Pancreas (tissue), 10 donors: ENCODE data around the gene DPM3. TPM values are rescaled to one million over a fixed set of nuclear protein-coding genes. Genes with fewer than 3 reads are reported as not detected.

Experiments used
- ATAC-seq, 4 donors: fragments of 200-7000 bp; cut with Tn5 transposase; one replicate each; pipeline versions ENCODE4 v1.8.0 to v1.9.1; 2020; ENCODE audit warnings: mild to moderate bottlenecking in 4 of 4, moderate library complexity in 4 of 4
- DNase-seq, 6 donors: peaks; one replicate each; pipeline ENCODE4 v3.0.0-alpha.2; 2020
- FAIRE-seq: peaks from 2 replicates; lab custom pipeline; 2012; peaks lifted over from hg19 to GRCh38; lab: Jason Lieb, UNC
- H3K27ac ChIP-seq, 4 donors: fragments of 200-600 bp; sonication (generic); 1 replicate in 3 of 4; 2 replicates in 1 of 4; pipeline versions ENCODE4 v1.5.0 to v1.8.0; 2020
- H3K27me3 ChIP-seq, 4 donors: fragments of 200-600 bp; one replicate each; pipeline ENCODE4 v1.8.0; 2021
- H3K36me3 ChIP-seq, 3 donors: fragments of 200-600 bp; sonication (generic) in 1 of 3; one replicate each; pipeline versions ENCODE4 v1.5.0 to v1.8.0; 2020 to 2021
- H3K4me1 ChIP-seq, 3 donors: fragments of 200-600 bp; one replicate each; pipeline ENCODE4 v1.8.0; 2021
- H3K4me3 ChIP-seq, 4 donors: fragments of 200-600 bp; sonication (generic) in 2 of 4; one replicate each; pipeline versions ENCODE4 v1.5.0 to v1.8.0; 2020 to 2021
- H3K9me3 ChIP-seq, 4 donors: fragments of 200-600 bp; one replicate each; pipeline ENCODE4 v1.8.0; 2021
- WGBS, 2 donors: extraction: QIAGEN DNeasy Blood & Tissue Kit; methylation state at CpG; one replicate each; pipeline ENCODE4 v1.1.7; 2013; 5-methylcytosine and 5-hydroxymethylcytosine counted together
- intact Hi-C, 3 donors: fragments of 100-400 bp; cut with DNase I; formaldehyde crosslinking; loops; one replicate each; pipeline versions ENCODE4 v1.11.1 to v1.14.2; 2022
- polyA plus RNA-seq, 2 donors: library from polyadenylated mRNA; stranded (reverse); fragments of 200-250 nt; gene quantifications; one replicate each; pipeline ENCODE4 v1.2.3, GENCODE V29; 2013
- total RNA-seq, 6 donors: library from RNA; stranded (reverse); fragmentation: NEBNext Ultra II Directional in 4 of 6; extraction: Animal tissue kit (Norgen Biotek cat#: 25700) in 4 of 6; gene quantifications; one replicate each; pipeline versions ENCODE4 v1.2.1 to v1.2.4, GENCODE V29; 2021 to 2023
- TF ChIP-seq, protein P1 (sequence below), 4 donors: fragments of 200-600 bp; sonication (generic) in 3 of 4; IDR thresholded peaks; one replicate each; pipeline versions ENCODE4 v1.5.0 to v1.8.0; 2021; ENCODE audit warnings: antibody characterized with exemption in 4 of 4
- donor health status: healthy with polysubstance abuse.
- donor health status: DM: no; HTN: no; CAD: no; lungs with moderate emphysema.
- donor health status: DM: no; HTN: no; CAD: no.
- donor health status: control.
- donor health status: control.
- donor health status: Bipolar disorder and iron deficiency.
- donor health status: DM: yes; HTN: yes; CAD: no.
- donor health status: DM: no; HTN: no; CAD: no.
- donor health status: DM: no; HTN: no; CAD: no.
- donor health status: DM: yes; HTN: yes; CAD: no.

DPM3 gene
- total and polyA plus RNA-seq, 8 donors: 39.4 to 227 (median 43.5) TPM

DNA sequence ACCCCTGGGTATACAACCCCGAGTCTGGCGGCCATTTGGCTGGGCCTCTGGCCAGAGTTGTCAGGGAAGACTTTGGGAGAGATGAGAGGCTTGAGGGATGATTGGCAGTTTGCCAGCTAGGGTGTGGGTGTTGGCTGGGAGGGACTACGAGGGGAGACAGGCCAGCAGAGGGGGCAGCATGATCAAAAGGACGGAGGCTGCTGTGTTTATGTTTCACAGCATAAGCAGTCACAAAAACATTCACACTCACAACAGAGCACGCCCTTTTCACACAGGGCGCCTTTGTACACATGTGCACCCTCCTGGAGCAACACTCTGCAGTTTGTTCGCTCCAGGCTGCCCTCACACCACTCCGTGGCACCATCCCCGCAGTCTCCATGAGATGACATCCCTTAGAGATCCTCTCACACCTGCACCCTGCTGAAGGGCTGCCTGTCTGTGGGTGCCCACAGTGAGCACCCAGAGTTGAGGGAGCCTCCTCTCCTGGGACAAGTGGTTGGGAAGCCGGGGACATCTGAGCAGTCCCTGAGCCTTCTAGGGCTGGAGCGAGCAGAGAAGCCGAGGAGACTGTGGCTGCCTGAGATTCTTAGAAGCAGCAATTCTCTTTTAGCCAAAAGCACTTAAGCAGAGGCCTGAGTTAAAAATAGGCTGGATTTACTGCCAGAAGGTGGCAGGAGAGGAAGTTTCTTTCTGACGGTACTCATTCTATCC lies 46.3 kb downstream of the DPM3 start:
- intact Hi-C loops: loop anchor here in 1 of 3 donors (5.0 kb wide), 1 partner anchor 73 kb away; no protein-coding TSS in a partner anchor
- FAIRE-seq (no peak), ATAC-seq (peak; percentile 25 to 68 (median 60)), DNase-seq (peak in 3 of 6 donors; percentile 29 to 46 (median 41))
- TF ChIP-seq, protein P1, sequence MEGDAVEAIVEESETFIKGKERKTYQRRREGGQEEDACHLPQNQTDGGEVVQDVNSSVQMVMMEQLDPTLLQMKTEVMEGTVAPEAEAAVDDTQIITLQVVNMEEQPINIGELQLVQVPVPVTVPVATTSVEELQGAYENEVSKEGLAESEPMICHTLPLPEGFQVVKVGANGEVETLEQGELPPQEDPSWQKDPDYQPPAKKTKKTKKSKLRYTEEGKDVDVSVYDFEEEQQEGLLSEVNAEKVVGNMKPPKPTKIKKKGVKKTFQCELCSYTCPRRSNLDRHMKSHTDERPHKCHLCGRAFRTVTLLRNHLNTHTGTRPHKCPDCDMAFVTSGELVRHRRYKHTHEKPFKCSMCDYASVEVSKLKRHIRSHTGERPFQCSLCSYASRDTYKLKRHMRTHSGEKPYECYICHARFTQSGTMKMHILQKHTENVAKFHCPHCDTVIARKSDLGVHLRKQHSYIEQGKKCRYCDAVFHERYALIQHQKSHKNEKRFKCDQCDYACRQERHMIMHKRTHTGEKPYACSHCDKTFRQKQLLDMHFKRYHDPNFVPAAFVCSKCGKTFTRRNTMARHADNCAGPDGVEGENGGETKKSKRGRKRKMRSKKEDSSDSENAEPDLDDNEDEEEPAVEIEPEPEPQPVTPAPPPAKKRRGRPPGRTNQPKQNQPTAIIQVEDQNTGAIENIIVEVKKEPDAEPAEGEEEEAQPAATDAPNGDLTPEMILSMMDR (IDR thresholded peaks at IDR 0.05): peak in 3 of 4 donors; percentile 14 to 23 (median 15)
- no peaks in the 10 kb centered on the region for H3K9me3 ChIP-seq
- H3K27ac ChIP-seq: no peak overlapping the region
- H3K4me3 ChIP-seq: no peak overlapping the region
- WGBS, 2 donors: 30 to 37% methylated on average over 13 of the region's 13 CpGs
- H3K36me3 ChIP-seq: no peaks in the 10 kb centered on the region
- H3K27me3 ChIP-seq: no peaks in the 10 kb centered on the region
- H3K4me1 ChIP-seq: peaks cover 0 to 4% (median 0%) of the 10 kb centered on the region in 3 donors

DNA sequence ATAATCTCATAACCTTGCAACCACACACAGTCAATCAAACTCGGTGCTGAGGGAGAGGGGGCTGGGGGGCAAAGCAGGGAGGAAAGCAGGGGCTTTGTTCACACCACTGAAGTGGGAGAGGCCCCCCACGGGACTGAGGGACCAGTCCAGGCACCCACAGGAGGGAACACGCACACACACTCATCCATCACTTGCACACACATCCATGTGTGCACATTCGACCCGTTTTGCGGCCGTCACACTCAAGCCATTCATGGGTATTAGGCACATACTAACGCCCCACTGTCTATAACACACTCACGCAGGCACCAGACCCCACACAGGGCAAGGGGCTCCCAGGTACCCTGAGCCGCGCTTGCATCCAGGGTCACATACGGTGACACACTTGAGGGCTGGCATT lies 47.7 kb downstream of the DPM3 start:
- ATAC-seq: no peak
- Histone ChIP-seq H3K36me3 (no peaks in the 10 kb centered on the region), H3K27me3 (no peaks in the 10 kb centered on the region), H3K9me3 (no peaks in the 10 kb centered on the region), H3K4me1 (peaks cover 0 to 4% (median 0%) of the 10 kb centered on the region in 3 donors), H3K27ac (no peak overlapping the region), H3K4me3 (no peak overlapping the region)
- intact Hi-C loops: loop anchor here in 1 of 3 donors (5.0 kb wide), 1 partner anchor 75 kb away; no protein-coding TSS in a partner anchor
- FAIRE-seq: no peak
- DNase-seq: peak in 1 of 6 donors; percentile 40
- TF ChIP-seq, protein P1 (IDR thresholded peaks at IDR 0.05): no peak
- WGBS, 2 donors: 69 to 81% methylated on average over 12 of the region's 12 CpGs

DNA sequence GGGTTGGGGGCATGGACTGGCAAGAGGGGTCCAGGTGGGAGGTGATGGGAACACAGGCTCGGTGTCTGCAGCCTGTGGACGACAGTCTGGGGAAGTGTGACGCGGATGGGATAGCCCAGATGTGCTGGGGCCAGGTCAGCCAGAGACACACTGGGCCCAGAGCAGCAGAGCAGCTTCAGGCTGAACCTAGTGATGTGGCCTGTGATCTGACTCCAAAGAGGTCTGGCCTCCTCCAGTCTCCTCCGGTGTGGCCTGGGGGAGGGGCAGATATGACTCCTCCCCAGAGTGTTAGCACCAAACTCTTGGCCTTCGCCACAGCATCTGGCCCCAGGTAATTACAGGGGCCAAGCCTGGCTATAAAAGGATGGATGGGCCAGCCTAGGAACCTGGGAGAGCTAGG lies 48.2 kb downstream of the DPM3 start:
- 54 to 74% methylated on average over 6 of the region's 6 CpGs for WGBS, 2 donors
- peak in 1 of 6 donors; percentile 45 for DNase-seq

DNA sequence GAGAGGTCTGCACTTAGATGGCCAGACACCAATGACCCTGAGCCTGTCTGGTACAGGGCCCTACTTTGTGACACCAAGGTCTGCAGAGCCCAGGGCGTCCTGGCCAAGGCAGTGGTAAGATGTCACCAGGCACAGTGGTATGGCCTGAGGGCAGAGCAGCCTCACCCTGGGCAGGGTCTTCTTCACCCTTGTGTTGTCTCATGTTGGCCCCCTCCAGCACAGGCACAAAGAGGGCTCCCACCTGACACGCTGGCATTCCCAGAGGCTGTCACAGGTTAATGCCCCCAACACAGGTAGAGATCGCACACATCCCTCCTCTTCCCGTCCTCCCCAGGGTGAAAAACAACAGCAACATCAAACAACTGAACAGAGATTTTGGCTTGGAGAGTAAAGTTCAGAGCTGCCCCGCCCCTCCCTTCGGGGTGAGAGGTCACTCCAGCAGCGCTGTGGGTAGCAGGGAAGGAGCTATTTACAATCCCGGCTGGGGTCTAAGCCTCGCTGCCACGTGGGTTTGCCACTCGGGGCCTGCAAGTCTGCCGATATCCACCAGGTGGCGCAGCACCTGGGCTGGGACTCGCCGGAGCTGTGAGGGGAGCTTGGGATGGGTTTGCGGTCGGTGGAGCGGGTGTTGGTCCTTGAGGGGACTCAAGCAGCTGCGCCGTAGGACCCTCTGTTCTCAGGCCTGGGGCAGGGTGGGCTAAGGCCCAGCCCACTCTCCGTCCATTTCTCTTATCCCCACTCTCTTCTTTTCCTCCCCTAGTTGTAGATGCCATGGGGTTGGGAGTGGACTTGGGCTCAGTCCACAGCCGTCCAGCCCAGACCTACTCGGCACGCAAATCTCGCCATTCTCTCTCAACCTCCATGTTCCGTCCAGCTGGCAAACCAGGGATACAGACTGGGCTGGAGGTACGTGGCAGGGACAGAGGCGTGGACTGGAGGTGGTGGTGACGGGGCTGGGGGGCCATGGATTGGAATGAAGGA lies 49.0 kb downstream of the DPM3 start:
- no peak for FAIRE-seq
- WGBS, 2 donors: 14% methylated on average over 29 of the region's 29 CpGs
- Histone ChIP-seq H3K9me3 (no peaks in the 10 kb centered on the region), H3K4me1 (peaks cover 0 to 4% (median 0%) of the 10 kb centered on the region in 3 donors), H3K27ac (no peak overlapping the region), H3K36me3 (no peaks in the 10 kb centered on the region), H3K27me3 (no peaks in the 10 kb centered on the region), H3K4me3 (no peak overlapping the region)
- TF ChIP-seq, protein P1 (IDR thresholded peaks at IDR 0.05): peak; percentile 94 to 99 (median 96)
- peak in 5 of 6 donors; percentile 58 to 94 (median 84) for DNase-seq
- peak; percentile 77 to 86 (median 84) for ATAC-seq
- intact Hi-C loops: loop anchor here in 2 of 3 donors (2.0 to 5.0 kb wide), 2 partner anchors 75 to 76 kb away; no protein-coding TSS in a partner anchor

More for the DNA sequence above, 48.2 kb downstream of the DPM3 start:
- Histone ChIP-seq H3K4me3 (no peak overlapping the region), H3K27ac (no peak overlapping the region), H3K9me3 (no peaks in the 10 kb centered on the region), H3K4me1 (peaks cover 0 to 4% (median 0%) of the 10 kb centered on the region in 3 donors), H3K36me3 (no peaks in the 10 kb centered on the region), H3K27me3 (no peaks in the 10 kb centered on the region)
- TF ChIP-seq, protein P1 (IDR thresholded peaks at IDR 0.05): no peak
- intact Hi-C loops: loop anchor here in 1 of 3 donors (5.0 kb wide), 1 partner anchor 75 kb away; no protein-coding TSS in a partner anchor
- FAIRE-seq: no peak
- no peak for ATAC-seq

Other genes starting within 250 kb of the DPM3 start
- 10 to 100 TPM; 12.4 to 23.3 (median 16.8) TPM for gene PMVK, start 203.8 kb downstream of the DPM3 start, total RNA-seq
- gene PMVK, start 203.8 kb downstream of the DPM3 start, polyA plus RNA-seq: 10 to 100 TPM; 15.9 to 32.4 TPM
- gene PBXIP1, start 184.4 kb downstream of the DPM3 start, total RNA-seq: 10 to 100 TPM; 15.6 to 53.1 (median 24.9) TPM
- 10 to 100 TPM; 29.5 to 45.4 TPM for gene PBXIP1, start 184.4 kb downstream of the DPM3 start, polyA plus RNA-seq
- gene PYGO2, start 178.7 kb downstream of the DPM3 start, total RNA-seq: 10 to 100 TPM in 3 of 6 donors, 1 to 10 TPM in 3; 8.1 to 18.3 (median 9.9) TPM
- 10 to 100 TPM; 13.3 to 19.5 TPM for gene PYGO2, start 178.7 kb downstream of the DPM3 start, polyA plus RNA-seq
- 10 to 100 TPM; 32.3 to 53.4 (median 40.7) TPM for gene SHC1, start 169.8 kb downstream of the DPM3 start, total RNA-seq
- 10 to 100 TPM; 37.4 to 47.6 TPM for gene SHC1, start 169.8 kb downstream of the DPM3 start, polyA plus RNA-seq
- gene CKS1B, start 165.8 kb downstream of the DPM3 start, total RNA-seq: 10 to 100 TPM in 3 of 6 donors, 1 to 10 TPM in 3; 6.7 to 12.0 (median 10.2) TPM
- 10 to 100 TPM in 1 of 2 donors, 1 to 10 TPM in 1; 6.7 to 19.5 TPM for gene CKS1B, start 165.8 kb downstream of the DPM3 start, polyA plus RNA-seq
- 10 to 100 TPM in 4 of 6 donors, 1 to 10 TPM in 2; 8.3 to 14.1 (median 11.9) TPM for gene FLAD1, start 157.2 kb downstream of the DPM3 start, total RNA-seq
- gene FLAD1, start 157.2 kb downstream of the DPM3 start, polyA plus RNA-seq: 10 to 100 TPM; 22.6 to 28.6 TPM
- gene LENEP, start 146.9 kb downstream of the DPM3 start, total RNA-seq: under 1 TPM in 1 of 6 donors, not detected in 5; 0.29 TPM
- gene LENEP, start 146.9 kb downstream of the DPM3 start, polyA plus RNA-seq: not detected
- gene ZBTB7B, start 137.7 kb downstream of the DPM3 start, total RNA-seq: 10 to 100 TPM; 24.5 to 38.4 (median 37.2) TPM
- gene ZBTB7B, start 137.7 kb downstream of the DPM3 start, polyA plus RNA-seq: 10 to 100 TPM; 19.8 to 31.8 TPM
- gene DCST2, start 106.8 kb downstream of the DPM3 start, total RNA-seq: under 1 TPM; 0.12 to 0.94 (median 0.22) TPM
- 1 to 10 TPM; 3.9 to 5.1 TPM for gene DCST2, start 106.8 kb downstream of the DPM3 start, polyA plus RNA-seq
- gene DCST1, start 106.7 kb downstream of the DPM3 start, total RNA-seq: under 1 TPM in 1 of 6 donors, not detected in 5; 0.14 TPM
- not detected for gene DCST1, start 106.7 kb downstream of the DPM3 start, polyA plus RNA-seq
- gene ADAM15, start 89.2 kb downstream of the DPM3 start, total RNA-seq: 10 to 100 TPM; 23.7 to 37.6 (median 33.2) TPM
- 100 to 1,000 TPM; 114 to 125 TPM for gene ADAM15, start 89.2 kb downstream of the DPM3 start, polyA plus RNA-seq
- gene EFNA4, start 76.8 kb downstream of the DPM3 start, total RNA-seq: 1 to 10 TPM; 2.1 to 5.6 (median 3.1) TPM
- 1 to 10 TPM; 6.0 to 6.2 TPM for gene EFNA4, start 76.8 kb downstream of the DPM3 start, polyA plus RNA-seq
- 1 to 10 TPM in 2 of 6 donors, under 1 TPM in 4; 0.52 to 1.2 (median 0.70) TPM for gene EFNA3, start 61.7 kb downstream of the DPM3 start, total RNA-seq
- under 1 TPM; 0.72 to 0.99 TPM for gene EFNA3, start 61.7 kb downstream of the DPM3 start, polyA plus RNA-seq
- 10 to 100 TPM; 19.5 to 45.9 (median 30.4) TPM for gene EFNA1, start 12.7 kb downstream of the DPM3 start, total RNA-seq
- 10 to 100 TPM; 47.9 to 91.7 TPM for gene EFNA1, start 12.7 kb downstream of the DPM3 start, polyA plus RNA-seq
- 10 to 100 TPM; 18.7 to 33.3 (median 26.2) TPM for gene SLC50A1, start 4.7 kb downstream of the DPM3 start, total RNA-seq
- 10 to 100 TPM; 32.8 to 33.0 TPM for gene SLC50A1, start 4.7 kb downstream of the DPM3 start, polyA plus RNA-seq
- 100 to 1,000 TPM in 4 of 6 donors, 10 to 100 TPM in 2; 91.8 to 119 (median 102) TPM for gene KRTCAP2, start 32.8 kb upstream of the DPM3 start, total RNA-seq
- gene KRTCAP2, start 32.8 kb upstream of the DPM3 start, polyA plus RNA-seq: 100 to 1,000 TPM; 182 to 238 TPM
- under 1 TPM; 0.19 to 0.59 (median 0.33) TPM for gene TRIM46, start 33.3 kb upstream of the DPM3 start, total RNA-seq
- gene TRIM46, start 33.3 kb upstream of the DPM3 start, polyA plus RNA-seq: 1 to 10 TPM; 1.2 to 4.1 TPM
- 10 to 100 TPM in 5 of 6 donors, 1 to 10 TPM in 1; 9.9 to 31.1 (median 14.6) TPM for gene THBS3, start 67.4 kb upstream of the DPM3 start, total RNA-seq
- 10 to 100 TPM; 69.1 to 78.6 TPM for gene THBS3, start 67.4 kb upstream of the DPM3 start, polyA plus RNA-seq
- gene MTX1, start 68.2 kb upstream of the DPM3 start, total RNA-seq: 10 to 100 TPM; 10.7 to 18.4 (median 15.7) TPM
- 10 to 100 TPM; 34.3 to 36.8 TPM for gene MTX1, start 68.2 kb upstream of the DPM3 start, polyA plus RNA-seq
- 10 to 100 TPM in 2 of 6 donors, 1 to 10 TPM in 4; 6.7 to 14.4 (median 8.5) TPM for gene ENTREP3, start 115.0 kb upstream of the DPM3 start, total RNA-seq
- 10 to 100 TPM in 1 of 2 donors, 1 to 10 TPM in 1; 7.9 to 11.1 TPM for gene ENTREP3, start 115.0 kb upstream of the DPM3 start, polyA plus RNA-seq
- gene SCAMP3, start 121.8 kb upstream of the DPM3 start, total RNA-seq: 10 to 100 TPM; 25.1 to 33.4 (median 28.0) TPM
- 10 to 100 TPM; 27.7 to 55.5 TPM for gene SCAMP3, start 121.8 kb upstream of the DPM3 start, polyA plus RNA-seq
- 10 to 100 TPM; 15.7 to 39.6 (median 18.7) TPM for gene CLK2, start 133.0 kb upstream of the DPM3 start, total RNA-seq
- 10 to 100 TPM; 81.1 to 89.4 TPM for gene CLK2, start 133.0 kb upstream of the DPM3 start, polyA plus RNA-seq
- gene HCN3, start 136.9 kb upstream of the DPM3 start, total RNA-seq: 1 to 10 TPM in 4 of 6 donors, under 1 TPM in 2; 0.66 to 2.6 (median 1.4) TPM
- 10 to 100 TPM in 1 of 2 donors, 1 to 10 TPM in 1; 4.8 to 12.0 TPM for gene HCN3, start 136.9 kb upstream of the DPM3 start, polyA plus RNA-seq
- gene PKLR, start 160.9 kb upstream of the DPM3 start, total RNA-seq: under 1 TPM in 1 of 6 donors, not detected in 5; 0.22 TPM
- gene PKLR, start 160.9 kb upstream of the DPM3 start, polyA plus RNA-seq: under 1 TPM in 1 of 2 donors, not detected in 1; 0.19 TPM
- gene FDPS, start 168.3 kb upstream of the DPM3 start, total RNA-seq: 10 to 100 TPM; 48.7 to 78.9 (median 66.2) TPM
- gene FDPS, start 168.3 kb upstream of the DPM3 start, polyA plus RNA-seq: 100 to 1,000 TPM in 1 of 2 donors, 10 to 100 TPM in 1; 75.1 to 151 TPM
- gene RUSC1, start 180.4 kb upstream of the DPM3 start, total RNA-seq: 10 to 100 TPM in 4 of 6 donors, 1 to 10 TPM in 2; 9.2 to 19.2 (median 11.6) TPM
- gene RUSC1, start 180.4 kb upstream of the DPM3 start, polyA plus RNA-seq: 10 to 100 TPM; 23.0 to 47.2 TPM